ENCODE results near the gene SPNS3.

Gene SPNS3

DNA sequence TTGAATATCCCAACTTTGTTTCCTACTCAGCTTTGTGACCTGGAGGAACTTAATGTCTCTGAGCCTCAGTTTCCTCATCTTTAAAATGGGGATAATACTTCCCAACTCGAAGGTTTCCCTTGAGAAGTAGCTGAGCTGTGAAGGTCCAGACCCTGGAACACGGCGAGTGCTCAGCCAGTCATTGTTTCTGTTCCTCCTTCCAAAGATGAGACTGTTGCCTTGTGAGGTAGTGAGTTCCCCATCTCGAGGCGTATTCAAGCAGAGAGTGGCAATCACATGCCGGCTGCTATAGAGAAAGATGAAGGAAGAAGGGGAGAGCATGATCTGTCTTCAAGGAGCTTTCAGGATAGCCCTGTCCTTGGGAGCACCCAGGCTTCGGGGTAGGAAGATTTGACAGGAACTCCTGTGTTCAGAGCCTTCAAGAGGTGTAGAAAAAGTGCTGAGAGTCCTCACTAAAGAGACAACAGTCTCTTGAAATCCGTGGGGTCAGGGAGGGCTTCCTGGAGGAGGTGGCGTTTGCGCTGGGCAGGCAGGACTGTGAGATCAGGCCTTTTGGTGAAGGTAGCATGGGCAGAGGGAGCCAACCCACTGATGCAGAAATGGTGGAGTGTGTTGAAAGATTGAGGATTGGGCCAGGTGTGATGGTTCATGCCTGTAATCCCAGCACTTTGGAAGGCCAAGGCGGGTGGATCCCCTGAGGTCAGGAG is 92.1 kb downstream of the SPNS3 start:
- no peak overlapping the region for H3K4me3 ChIP-seq (ENCODE audit: low read depth, low read length)
- POLR2A ChIA-PET: no interaction called here
- DNase-seq (ENCODE audit: low read depth, low spot score): no peak
- CTCF ChIA-PET: interaction anchor here (3.4 kb wide), 1 partner anchor 41 kb away, joined by 9 read pairs; no protein-coding TSS in a partner anchor
- no peak for TF ChIP-seq CTCF (IDR thresholded peaks at IDR 0.05; ENCODE audit: insufficient read depth, low read length, missing control alignments)

- ChIA-PET CTCF (interaction anchor here (3.1 kb wide), 1 partner anchor 40 kb away, joined by 8 read pairs; no protein-coding TSS in a partner anchor), POLR2A (no interaction called here)
- no peak overlapping the region for H3K4me3 ChIP-seq (ENCODE audit: low read depth, low read length)
These were observed 93.4 kb downstream of the SPNS3 start for GRCh38 chr17:4527134-4527533.

GRCh38 chr17:4527566-4528125 is 93.9 kb downstream of the SPNS3 start:
- H3K4me3 ChIP-seq (ENCODE audit: low read depth, low read length): no peak overlapping the region
- no peak for TF ChIP-seq CTCF (IDR thresholded peaks at IDR 0.05; ENCODE audit: insufficient read depth, low read length, missing control alignments)
- no peak for DNase-seq (ENCODE audit: low read depth, low spot score)
- ChIA-PET POLR2A (no interaction called here), CTCF (interaction anchor here (3.1 kb wide), 1 partner anchor 39 kb away, joined by 8 read pairs; no protein-coding TSS in a partner anchor)

More at GRCh38 chr17:4527134-4527533, 93.4 kb downstream of the SPNS3 start:
- no peak for TF ChIP-seq CTCF (IDR thresholded peaks at IDR 0.05; ENCODE audit: insufficient read depth, low read length, missing control alignments)
- DNase-seq (ENCODE audit: low read depth, low spot score): no peak

DNA sequence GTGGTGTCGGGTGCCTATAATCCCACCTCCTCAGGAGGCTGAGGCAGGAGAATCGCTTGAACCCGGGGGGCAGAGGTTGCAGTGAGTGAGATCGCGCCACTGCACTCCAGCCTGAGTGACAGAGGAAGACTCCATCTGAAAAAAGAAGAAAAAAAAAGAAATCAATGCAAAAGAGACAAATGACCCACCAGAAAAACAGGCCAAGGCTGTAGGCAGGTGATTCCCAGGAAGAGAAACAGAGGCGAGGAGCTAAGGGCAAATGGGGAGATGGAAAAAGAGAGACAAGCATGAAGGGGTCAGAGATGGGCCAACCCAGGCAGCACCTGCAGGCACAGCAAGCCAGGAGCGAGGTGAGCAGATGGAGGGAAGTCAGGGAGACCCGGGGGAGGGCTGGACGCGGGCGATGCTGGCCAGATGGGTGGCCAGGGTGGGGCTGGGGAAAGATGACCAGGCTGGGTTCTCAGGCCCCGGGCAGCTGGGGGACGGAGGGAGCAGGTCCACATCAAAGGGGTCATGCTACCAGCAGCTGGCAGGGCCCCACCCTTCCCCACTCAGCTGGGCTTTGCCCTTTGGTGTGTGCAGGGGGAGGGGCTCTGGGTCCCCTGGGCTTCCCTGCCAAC is 95.9 kb downstream of the SPNS3 start:
- CTCF ChIA-PET: interaction anchor here (3.1 kb wide), 1 partner anchor 37 kb away, joined by 8 read pairs; no protein-coding TSS in a partner anchor
- DNase-seq (ENCODE audit: low read depth, low spot score): no peak

GRCh38 chr17:4530799-4531730 is 97.3 kb downstream of the SPNS3 start:
- no peak overlapping the region for H3K4me3 ChIP-seq (ENCODE audit: low read depth, low read length)
- TF ChIP-seq CTCF (IDR thresholded peaks at IDR 0.05; ENCODE audit: insufficient read depth, low read length, missing control alignments): no peak
- ChIA-PET CTCF (no interaction called here), POLR2A (no interaction called here)
- no peak for DNase-seq (ENCODE audit: low read depth, low spot score)

More for the DNA sequence above, 95.9 kb downstream of the SPNS3 start:
- H3K4me3 ChIP-seq (ENCODE audit: low read depth, low read length): no peak overlapping the region
- POLR2A ChIA-PET: no interaction called here
- no peak for TF ChIP-seq CTCF (IDR thresholded peaks at IDR 0.05; ENCODE audit: insufficient read depth, low read length, missing control alignments)

Measured in AG04449 (cell line).